Hematopoietic multipotent progenitor cell treated with erythropoietin and hydrocortisone succinate and interleukin-3 and kit ligand, for 6 days (in vitro differentiated cells): ENCODE results near the gene ATF7.
A peak's percentile ranks its signal among the peaks of the same experiment; 100 is the strongest.
"Not testable (repeated sequence)": the region's sequence is repeated elsewhere in the genome, so short reads cannot be mapped to it uniquely, and the experiment has no call there.

Source experiments
- DNase-seq: peaks from one replicate; pipeline ENCODE4 v3.0.0-alpha.2; 2015

The ATF7 gene

DNA sequence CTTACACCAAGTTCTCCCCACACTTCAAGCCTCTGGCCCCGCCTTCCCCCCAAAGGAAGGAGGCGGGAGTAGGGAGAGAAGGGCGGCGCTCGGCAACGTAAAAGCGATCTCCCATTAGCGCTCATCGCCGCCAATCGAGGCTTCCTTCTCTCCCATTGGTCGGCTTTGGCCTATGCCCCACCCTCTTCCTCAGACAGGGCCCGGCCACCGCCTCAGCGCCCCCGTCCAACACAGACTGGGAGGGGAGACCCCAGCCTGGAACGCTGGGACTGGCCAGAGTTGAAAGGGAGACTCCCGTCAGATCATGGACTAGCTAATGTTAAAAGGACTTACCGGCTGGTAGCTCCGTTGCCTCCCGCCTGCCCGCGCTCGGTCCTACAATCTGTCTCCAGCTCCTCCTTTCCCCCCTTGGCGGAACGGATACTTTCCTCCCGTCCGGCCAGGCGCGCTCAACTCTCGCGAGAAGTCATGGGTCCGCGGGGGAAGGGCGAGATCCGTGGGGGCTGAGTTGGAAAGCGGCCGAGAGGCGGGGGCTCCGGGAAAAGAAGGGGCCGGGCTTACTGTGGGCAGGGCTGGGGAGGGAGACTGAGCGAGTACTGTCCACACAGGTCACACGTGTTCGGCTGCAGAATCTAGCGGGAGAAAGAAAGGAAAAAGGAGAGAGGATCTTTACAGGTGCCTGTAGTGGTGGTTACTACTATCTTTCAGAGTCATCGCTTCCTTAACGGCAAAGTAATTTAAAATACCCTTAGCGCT is at the start of gene ATF7:
TSS of gene ATF7 (minus strand) at position 437 of the 756 bp plus-strand sequence. CDS start 25,382 bp downstream, outside the sequence.
- peak; percentile 99 for DNase-seq

DNA sequence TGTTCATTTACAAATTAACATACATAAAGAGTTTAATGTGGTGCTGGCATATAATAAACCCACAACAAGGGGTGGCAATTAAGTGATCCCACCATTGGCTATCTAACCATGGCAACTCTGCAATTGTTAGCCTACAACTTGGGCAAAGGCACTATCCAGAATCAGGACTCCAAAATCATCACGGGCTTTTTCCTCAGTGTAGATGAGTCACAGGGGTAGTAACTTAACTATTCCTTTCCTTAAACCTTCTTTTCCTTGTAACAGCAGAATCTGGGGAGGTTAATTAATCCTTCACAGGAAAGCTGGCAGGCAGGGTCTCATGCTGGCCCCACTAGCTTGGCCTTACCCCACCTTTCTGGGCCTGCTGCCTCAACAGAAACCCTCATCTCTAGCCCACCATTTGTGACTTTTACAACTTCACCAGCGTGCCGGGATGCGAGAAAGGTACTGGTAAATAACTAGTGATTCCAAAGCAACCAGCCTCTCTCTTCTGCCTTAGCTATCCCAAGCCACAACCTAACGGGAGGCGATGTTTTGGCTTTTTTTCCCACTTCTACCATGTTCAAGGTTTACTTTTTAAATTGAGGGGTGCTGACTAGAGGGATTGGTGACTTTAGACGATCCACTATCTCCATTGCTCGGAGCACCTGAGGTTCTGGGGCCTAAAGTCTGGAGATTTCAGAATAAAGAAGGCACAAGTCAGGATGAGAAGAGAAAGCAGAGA is 49.0 kb upstream of the ATF7 start:
- peak; percentile 32 for DNase-seq

DNA sequence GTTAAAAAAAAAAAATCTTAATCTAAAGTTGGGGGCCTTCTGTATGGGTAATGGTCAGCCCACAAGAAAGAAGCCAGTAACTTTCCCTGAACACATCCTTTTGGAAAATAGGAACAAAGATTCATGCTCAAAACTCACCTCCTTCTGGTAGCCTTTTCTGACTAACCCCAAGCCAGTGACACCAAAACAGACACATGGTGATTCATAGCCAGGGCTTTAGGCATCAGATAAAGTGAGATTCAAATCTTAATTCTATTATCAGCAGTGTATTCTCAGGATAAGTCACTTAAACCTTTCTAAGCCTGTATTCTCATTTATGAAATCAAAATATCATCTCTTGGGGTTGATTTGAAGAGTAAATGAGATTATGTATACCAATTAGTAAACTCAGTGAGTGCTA is 44.8 kb upstream of the ATF7 start:
- DNase-seq: no peak

DNA sequence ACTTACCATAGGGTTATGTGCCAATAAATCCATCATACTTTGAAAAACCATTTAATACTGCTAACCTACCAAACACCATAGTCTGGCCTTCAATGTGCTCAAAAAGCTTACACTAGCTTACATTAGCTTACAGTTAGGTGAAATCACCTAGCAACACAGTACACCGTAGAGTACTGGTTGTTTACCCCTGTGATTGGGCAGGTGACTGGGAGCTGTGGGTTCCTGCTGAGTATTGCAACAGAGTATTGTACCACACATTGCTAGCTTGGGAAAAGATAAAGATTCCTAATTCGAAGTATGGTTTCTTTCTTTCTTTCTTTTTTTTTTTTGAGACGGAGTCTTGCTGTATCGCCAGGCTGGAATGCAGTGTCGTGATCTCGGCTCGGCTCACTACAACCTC is 44.1 kb upstream of the ATF7 start:
- no peak for DNase-seq

DNA sequence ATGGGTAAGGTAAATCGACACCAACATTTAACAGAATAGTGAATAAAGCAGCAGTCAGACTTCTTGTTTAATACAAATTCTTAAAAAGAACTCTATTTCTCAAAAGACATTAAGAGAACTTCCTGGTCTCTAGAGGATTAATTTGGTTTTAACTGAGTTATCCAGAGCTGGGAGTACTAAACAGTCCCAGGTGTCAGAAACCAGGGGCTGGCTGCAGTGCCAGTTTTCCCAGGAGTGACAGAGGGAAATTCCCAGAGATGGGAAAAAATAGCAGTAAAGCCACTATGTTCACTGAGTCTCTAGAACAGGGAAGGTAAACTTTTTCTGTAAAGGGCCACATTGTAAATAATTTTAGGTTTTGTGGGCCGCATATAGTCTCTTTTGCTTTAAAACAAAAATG is 40.9 kb upstream of the ATF7 start:
- no peak for DNase-seq

DNA sequence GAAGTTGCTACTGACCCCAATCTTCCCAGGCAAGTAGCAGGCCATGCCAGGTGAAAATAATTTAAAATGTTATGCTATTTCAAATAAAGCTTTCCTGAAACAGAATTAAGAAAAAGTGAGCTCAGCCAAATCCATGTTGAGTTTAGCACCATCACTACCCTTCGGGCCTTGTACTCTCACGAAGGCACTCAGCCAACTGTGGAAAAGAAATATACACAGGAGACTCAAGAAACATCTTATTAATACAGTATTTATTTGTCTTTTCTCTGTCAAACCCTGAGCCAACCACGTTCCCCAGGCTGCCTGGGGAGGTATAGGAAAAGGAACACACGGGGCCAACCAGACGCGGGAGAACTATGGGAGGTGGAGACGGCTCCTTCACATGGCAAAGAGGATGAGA is 38.8 kb upstream of the ATF7 start:
- DNase-seq: no peak

DNA sequence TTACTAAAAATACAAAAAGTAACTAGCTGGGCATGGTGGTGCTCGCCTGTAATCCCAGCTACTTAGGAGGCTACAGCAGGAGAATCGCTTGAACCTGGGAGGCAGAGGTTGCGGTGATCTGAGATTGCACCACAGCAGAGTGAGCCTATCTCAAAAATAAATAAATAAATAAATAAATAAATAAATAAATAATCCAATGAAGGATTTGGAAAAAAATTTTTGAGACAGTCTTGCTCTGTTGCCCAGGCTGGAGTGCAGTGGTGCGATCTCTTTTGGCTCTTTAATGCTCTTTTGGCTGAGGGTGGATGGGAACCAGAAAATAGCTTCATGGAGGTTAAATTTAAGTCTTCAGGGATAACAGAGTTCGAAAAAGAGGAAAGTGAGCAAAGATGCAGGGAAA is 38.0 kb upstream of the ATF7 start:
- no peak for DNase-seq

DNA sequence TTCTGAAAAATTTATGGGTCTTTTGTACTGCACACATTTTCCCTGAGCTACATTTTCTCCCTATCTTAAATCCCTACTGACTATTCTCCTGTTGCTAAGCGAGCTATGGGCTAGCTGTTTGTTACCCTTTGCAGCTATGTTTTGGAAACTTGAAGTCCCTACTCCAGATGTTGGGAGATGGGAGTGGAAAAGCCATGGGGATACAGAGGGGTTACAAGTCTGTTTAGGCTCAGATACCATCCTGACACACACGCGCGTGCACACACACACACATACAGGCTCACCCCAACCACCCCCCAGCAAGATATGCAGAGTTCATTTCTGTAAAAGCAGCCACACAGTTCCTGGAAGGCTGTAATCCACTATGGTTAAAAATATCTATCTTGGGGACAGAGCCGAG is 33.9 kb upstream of the ATF7 start:
- no peak for DNase-seq

DNA sequence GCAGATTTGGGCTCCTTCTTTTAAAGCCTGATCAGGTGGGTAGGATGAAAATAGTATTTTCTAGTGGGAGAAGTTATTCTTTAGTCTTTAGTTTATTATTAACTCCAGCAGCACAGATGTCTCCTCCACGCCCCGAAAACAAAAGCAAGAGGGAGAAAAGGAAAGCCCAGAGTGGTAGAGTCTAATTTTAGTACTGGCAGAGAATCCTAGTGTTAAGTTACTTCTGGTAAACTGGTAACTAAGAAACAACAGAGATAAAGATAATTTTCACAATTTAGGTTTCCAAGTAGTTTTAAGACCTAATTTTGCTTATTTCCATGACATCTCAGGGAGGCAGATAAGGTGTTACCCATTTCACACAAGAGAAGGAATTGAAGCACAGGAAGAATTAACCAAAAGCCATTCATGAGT is 33.4 kb upstream of the ATF7 start:
- no peak for DNase-seq

DNA sequence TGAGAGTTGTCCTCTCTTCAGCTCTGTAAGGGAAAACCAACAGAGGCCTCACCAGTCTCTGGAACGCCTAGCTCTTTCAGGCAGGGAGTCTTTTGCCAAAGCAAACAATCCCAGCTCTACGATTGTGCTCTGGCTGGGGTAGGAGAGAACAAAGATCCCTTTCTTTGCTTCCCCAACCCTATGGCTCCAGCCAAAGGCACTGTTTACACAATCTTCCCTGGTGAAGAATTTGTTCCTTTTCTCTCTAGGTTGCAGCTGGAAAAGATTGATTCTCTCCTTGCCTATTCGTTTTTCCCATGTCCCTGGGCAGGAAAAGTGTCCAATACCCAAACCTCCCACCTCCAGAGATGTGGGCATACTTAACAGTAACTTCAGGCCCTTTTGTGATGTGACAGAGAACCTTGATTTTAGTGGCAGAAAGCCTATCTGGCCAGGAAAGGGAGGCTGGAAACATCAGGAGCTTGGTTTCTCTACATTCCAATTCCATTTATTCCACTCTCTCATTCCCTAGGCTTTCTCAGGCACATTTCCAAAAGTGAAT is 32.9 kb upstream of the ATF7 start:
- DNase-seq: no peak

DNA sequence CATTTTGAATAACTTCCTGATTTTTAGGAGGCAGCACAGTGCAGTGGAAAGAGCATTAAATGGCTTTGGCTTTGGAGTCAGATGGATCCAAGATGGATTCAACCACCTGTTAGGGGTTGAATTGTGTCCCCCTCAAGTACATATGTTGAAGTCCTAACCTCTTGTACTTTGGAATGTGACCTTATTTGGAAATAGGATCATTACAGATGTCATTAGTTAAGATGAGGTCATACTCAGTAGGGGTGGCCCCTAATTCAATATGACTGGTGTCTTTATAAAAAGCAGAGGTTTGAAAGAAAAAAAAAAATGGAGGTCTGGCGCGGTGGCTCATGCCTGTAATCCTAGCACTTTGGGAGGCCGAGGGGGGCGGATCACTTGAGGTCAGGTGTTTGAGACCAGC is 30.9 kb upstream of the ATF7 start:
- DNase-seq: no peak

DNA sequence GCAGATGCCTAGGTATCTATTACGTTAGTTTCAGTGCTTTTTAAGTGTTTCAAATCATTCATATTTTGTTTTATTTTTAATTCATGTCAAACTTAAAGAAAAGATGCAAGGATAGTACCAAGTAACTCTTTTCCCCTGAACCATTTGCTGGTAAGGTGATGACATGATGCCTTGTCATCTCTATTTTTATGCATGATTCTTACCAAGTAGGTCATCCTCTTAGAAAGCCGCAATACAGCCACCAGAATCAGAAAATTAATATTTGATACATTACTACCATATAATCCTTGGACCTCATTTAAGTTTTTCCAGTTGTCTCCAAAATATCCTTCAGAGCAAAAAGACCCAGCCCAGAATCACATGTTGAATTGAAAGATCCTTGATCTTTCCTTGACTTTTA is 27.4 kb upstream of the ATF7 start:
- DNase-seq: no peak

DNA sequence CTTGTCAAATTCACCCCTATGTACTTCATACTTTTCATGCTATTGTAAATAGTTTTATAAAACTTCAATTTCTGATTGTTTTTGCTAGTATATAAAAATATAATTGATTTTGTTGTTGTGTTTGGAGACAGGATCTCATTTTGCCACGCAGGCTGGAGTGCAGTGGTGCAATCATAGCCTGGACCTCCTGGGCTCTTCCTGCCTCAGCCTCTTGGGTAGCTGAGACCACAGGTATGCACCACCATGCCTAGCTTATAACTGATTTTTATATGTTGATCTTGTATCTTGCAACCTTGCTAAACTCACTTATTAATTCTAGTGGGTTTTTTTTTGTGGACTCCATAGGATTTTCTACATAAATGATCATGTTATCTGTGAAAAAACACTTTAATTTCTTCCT is 26.2 kb upstream of the ATF7 start:
- DNase-seq: no peak

DNA sequence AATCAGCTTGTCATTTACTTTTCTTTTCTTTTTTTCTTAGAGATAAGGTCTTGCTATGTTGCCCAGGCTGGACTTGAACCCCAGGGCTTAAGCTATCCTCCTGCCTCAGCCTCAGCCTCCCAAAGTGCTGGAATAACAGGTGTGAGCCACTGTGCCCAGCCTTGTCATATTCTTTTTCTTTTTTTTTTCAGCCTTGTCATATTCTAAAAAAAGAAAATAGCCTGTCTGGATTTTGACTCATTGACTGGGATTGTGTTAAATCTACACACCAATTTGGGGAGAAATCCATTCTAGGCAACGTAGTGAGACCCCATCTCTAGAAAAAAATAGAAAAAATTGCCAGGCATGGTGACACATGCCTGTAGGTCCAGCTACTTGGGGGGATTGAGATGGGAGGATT is 25.6 kb upstream of the ATF7 start:
- DNase-seq: no peak

DNA sequence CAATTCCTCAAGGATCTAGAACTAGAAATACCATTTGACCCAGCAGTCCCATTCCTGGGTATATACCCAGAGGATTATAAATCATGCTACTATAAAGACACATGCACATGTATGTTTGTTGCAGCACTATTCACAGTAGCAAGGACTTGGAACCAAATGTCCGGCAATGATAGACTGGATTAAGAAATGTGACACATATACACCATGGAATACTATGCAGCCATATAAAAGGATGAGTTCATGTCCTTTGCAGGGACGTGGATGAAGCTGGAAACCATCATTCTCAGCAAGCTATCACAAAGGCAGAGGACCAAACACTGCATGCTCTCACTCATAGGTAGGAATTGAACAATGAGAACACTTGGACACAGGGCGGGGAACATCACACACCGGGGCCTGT is 20.1 kb upstream of the ATF7 start:
- not testable (repeated sequence) for DNase-seq

DNA sequence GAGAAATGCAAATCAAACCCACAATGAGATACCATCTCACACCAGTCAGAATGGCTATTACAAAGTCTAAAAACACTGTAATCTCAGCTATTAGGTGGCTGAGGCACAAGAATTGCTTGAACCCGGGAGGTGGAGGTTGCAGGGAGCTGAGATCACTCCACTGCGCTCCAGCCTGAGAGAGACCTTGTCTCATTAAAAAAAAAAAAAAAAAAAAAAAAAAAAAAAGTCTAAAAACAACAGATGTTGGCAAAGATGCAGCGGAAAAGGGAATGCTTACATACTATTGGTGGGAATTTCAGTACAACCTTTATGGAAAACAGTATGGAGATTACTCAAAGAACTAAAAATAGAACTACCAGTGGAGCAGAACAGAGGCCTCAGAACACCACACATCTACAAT is 19.0 kb upstream of the ATF7 start:
- DNase-seq: no peak

DNA sequence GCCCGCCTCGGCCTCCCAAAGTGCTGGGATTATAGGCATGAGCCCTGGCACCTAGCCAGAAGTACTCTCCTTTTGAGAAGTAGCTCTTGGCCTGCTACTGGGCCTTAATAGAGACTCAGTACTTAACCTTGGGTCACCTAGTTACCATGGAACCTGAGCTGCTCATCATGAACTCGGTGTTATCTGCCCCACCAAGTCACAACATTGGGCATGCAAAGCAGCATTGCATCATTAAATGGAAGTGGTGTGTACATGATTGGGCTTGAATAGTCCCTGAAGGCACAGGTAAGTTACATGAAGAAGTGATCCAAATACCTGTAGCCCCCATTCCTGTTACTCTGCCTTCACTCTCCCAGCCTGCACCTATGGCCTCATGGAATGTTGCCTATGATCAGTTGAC is 18.0 kb upstream of the ATF7 start:
- no peak for DNase-seq

DNA sequence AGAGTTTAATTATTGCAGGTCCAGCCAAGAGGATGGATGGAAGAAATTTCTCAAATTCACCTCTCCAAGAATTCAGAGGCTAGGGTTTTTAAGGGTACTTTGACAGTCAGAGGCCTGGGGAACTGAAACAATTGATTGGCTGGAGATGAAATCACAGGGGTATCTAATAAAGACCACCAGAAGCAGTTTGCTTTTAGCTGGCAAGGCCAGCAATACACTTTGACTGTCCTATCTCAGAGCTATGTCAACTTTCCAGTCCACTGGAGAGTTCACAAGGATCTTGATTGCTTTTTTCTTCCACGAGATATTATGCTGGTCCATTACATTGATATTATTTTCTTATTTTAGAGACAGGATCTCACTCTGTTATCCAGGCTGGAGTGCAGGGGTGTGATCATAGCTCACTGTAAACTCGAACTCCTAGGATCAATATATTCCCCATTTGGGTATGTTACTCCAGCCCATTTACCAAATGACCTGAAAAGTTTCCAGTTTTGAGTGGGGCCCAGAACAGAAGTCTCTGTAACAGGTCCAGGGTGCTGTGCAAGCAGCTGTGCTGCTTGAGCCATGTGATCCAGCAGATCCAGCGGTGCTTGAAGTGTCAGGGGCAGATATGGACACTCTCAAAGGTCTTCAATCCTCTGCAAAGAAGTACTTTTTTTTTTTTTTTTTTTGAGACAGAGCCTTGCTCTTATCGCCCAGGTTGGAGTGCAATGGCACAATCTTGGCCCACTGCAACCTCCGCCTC is 17.2 kb upstream of the ATF7 start:
- DNase-seq: no peak

DNA sequence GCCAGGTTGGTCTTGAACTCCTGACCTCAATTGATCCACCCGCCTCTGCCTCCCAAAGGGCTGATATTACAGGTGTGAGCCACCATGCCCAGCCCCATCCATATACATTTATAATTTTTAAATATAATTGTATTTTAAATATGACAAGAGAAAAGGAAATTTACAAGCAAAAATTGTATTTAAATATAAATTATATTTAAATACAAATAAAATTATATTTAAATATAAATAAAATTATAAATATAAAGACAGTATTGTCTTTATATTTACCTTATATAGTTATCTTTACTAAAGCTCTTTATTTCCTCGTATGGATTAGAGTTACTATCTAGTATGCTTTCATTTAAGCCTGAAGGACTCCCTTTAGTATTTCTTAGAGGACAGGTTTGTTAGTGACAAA is 11.9 kb upstream of the ATF7 start:
- DNase-seq: no peak

DNA sequence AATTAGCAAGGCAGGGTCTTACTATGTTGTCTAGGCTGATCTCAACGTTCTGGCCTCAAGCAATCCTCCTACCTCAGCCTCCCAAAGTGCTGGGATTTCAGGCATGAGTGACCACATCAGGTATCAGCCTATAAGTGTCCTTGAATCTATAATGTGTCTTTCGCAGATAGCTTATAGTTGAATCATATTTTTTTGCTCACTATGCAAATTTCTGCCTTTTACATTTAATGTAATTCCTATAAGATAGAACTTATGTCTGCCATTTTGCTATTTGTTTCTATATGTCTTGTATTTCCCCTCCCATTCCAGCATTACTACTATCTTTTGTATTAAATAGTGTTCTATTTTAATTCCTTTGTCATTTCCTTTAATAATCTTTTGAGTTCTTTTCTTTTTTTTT is 10.5 kb upstream of the ATF7 start:
- DNase-seq: no peak

DNA sequence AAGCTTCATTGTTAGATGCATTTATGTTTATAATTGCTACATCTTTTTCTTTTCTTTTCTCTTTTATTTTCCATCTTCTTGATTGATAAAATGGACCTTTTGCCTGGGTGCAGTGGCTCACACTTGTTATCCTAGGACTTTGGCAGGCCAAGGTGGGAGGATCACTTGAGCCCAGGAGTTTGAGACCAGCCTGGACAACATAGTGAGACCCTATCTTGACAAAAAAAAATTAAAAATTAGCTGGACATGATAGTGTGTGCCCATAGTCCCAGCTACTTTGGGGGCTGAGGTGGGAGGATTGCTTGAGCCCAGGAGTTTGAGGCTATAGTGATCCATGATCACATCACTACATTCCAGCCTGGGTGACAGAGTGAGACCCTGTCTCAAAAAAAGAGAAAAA is 9.5 kb upstream of the ATF7 start:
- DNase-seq: not testable (repeated sequence)

DNA sequence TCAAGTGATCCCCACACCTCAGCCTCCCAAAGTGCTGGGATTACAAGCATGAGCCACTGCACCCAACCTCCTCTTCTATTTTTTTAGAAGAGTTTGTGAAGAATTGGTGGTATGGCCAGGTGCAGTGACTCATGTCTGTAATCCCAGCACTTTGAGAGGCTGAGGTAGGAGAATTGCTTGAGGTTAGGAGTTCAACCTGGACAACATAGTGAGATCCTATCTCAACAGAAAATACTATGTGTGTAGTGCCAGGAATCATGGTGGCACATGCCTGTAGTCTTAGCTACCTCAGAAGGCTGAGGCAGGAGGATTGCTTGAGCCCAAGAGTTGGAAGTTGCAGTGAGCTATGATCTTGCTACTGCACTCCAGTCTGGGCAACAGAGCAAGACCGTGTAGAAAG is 5.5 kb upstream of the ATF7 start:
- no peak for DNase-seq

DNA sequence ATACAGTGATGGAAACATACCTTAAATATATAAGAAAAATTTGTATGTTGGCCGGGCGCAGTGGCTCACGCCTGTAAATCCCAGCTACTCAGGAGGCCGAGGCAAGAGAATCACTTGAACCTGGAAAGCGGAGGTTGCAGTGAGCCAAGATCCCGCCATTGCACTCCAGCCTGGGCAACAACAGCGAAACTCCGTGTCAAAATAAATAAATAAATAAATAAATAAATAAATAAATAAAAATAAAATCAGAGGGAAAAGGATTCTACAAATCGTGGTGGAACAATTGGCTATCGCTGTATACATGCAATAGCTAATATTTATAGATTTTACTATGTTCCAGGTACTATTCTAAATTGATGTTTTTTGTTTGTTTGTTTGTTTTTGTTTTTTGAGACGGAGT is 1.7 kb upstream of the ATF7 start:
- no peak for DNase-seq

DNA sequence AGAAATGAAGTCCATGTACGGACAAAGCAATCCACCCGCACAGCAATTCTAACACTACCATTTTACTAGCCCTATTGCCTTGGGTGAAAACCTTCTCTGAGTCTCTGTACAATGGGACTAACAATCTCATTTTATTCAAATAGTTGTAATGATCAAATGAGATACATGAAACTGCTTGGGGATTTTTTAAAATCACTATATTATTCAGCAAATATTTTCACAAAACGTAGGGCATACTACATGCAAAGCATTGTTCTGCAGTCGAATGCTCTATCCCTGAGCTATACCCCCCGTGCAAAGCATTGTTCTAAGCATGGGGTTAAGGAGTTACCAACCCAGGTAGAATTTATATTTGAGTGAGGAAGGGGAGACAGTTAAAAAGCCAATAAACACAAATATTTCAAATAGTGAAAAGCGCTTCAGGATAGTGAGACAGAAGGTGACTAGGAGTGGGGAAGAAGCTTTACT is 554 bp upstream of the ATF7 start:
- peak; percentile 39 for DNase-seq
